HEK293 (cell line): ENCODE results near the gene RNF227.

Experiments used
- CTCF ChIP-seq: fragments of 450-650 bp; formaldehyde crosslinking; IDR thresholded peaks from 2 replicates; pipeline ENCODE4 v1.5.1; 2016; ENCODE audit warnings: missing biosample characterization, missing genetic modification characterization
- GLIS1 ChIP-seq: fragments of 450-650 bp; formaldehyde crosslinking; IDR thresholded peaks from 2 replicates; pipeline ENCODE4 v1.5.1; 2016; ENCODE audit warnings: missing biosample characterization, missing genetic modification characterization
- MYNN ChIP-seq: fragments of 450-650 bp; formaldehyde crosslinking; IDR thresholded peaks from 2 replicates; pipeline ENCODE4 v1.5.1; 2016; ENCODE audit warnings: missing biosample characterization, missing genetic modification characterization, borderline replicate concordance
- PATZ1 ChIP-seq: fragments of 450-650 bp; formaldehyde crosslinking; IDR thresholded peaks from 2 replicates; pipeline ENCODE4 v1.5.1; 2016; ENCODE audit warnings: missing biosample characterization, missing genetic modification characterization
- REPIN1 ChIP-seq: fragments of 450-650 bp; formaldehyde crosslinking; IDR thresholded peaks from 2 replicates; pipeline ENCODE4 v1.5.1; 2017; ENCODE audit warnings: missing biosample characterization, missing genetic modification characterization, low read depth
- SP3 ChIP-seq: fragments of 450-650 bp; formaldehyde crosslinking; IDR thresholded peaks from 2 replicates; pipeline ENCODE4 v1.5.1; 2016; ENCODE audit warnings: missing biosample characterization, missing genetic modification characterization
- YY2 ChIP-seq: fragments of 450-650 bp; formaldehyde crosslinking; IDR thresholded peaks from 2 replicates; pipeline ENCODE4 v1.5.1; 2016; ENCODE audit warnings: missing biosample characterization, missing genetic modification characterization
- ZBTB1 ChIP-seq: fragments of 450-650 bp; formaldehyde crosslinking; IDR thresholded peaks from 2 replicates; pipeline ENCODE4 v1.5.1; 2016; ENCODE audit warnings: missing biosample characterization, missing genetic modification characterization
- ZBTB11 ChIP-seq: fragments of 450-650 bp; formaldehyde crosslinking; conservative IDR thresholded peaks from 2 replicates; pipeline ENCODE4 v1.5.1; 2016; ENCODE audit warnings: low read depth, missing biosample characterization, missing genetic modification characterization
- ZBTB20 ChIP-seq: fragments of 450-650 bp; formaldehyde crosslinking; IDR thresholded peaks from 2 replicates; pipeline ENCODE4 v1.5.1; 2016; ENCODE audit warnings: missing biosample characterization, missing genetic modification characterization
- ZBTB8A ChIP-seq: fragments of 450-650 bp; formaldehyde crosslinking; IDR thresholded peaks from 2 replicates; pipeline ENCODE4 v1.5.1; 2016; ENCODE audit warnings: missing biosample characterization, missing genetic modification characterization
- ZFP41 ChIP-seq: fragments of 450-650 bp; formaldehyde crosslinking; IDR thresholded peaks from 2 replicates; pipeline ENCODE4 v1.5.1; 2016; ENCODE audit warnings: missing biosample characterization, missing genetic modification characterization, borderline replicate concordance
- ZIC2 ChIP-seq: fragments of 450-650 bp; formaldehyde crosslinking; IDR thresholded peaks from 2 replicates; pipeline ENCODE4 v1.5.1; 2016; ENCODE audit warnings: missing biosample characterization, missing genetic modification characterization
- ZNF223 ChIP-seq: fragments of 450-650 bp; formaldehyde crosslinking; IDR thresholded peaks from 2 replicates; pipeline ENCODE4 v1.5.1; 2016; ENCODE audit warnings: missing biosample characterization, missing genetic modification characterization
- ZNF24 ChIP-seq: fragments of 450-650 bp; formaldehyde crosslinking; IDR thresholded peaks from 2 replicates; pipeline ENCODE4 v1.5.1; 2016; ENCODE audit warnings: missing biosample characterization, missing genetic modification characterization
- ZNF335 ChIP-seq: fragments of 450-650 bp; formaldehyde crosslinking; conservative IDR thresholded peaks from 2 replicates; pipeline ENCODE4 v1.5.1; 2016; ENCODE audit warnings: missing biosample characterization, missing genetic modification characterization
- ZNF341 ChIP-seq: fragments of 450-650 bp; formaldehyde crosslinking; IDR thresholded peaks from 2 replicates; pipeline ENCODE4; 2016; ENCODE audit warnings: low read depth, missing biosample characterization, missing genetic modification characterization
- ZNF398 ChIP-seq: fragments of 450-650 bp; formaldehyde crosslinking; IDR thresholded peaks from 2 replicates; pipeline ENCODE4 v1.5.1; 2017; ENCODE audit warnings: missing biosample characterization, missing genetic modification characterization
- ZNF423 ChIP-seq: fragments of 450-650 bp; formaldehyde crosslinking; IDR thresholded peaks from 2 replicates; pipeline ENCODE4 v1.5.1; 2016; ENCODE audit warnings: missing biosample characterization, missing genetic modification characterization
- ZNF449 ChIP-seq: fragments of 450-650 bp; formaldehyde crosslinking; IDR thresholded peaks from 2 replicates; pipeline ENCODE4 v1.5.1; 2017; ENCODE audit warnings: missing biosample characterization, mild to moderate bottlenecking, missing genetic modification characterization, moderate library complexity
- ZNF518A ChIP-seq: fragments of 450-650 bp; formaldehyde crosslinking; conservative IDR thresholded peaks from 2 replicates; pipeline ENCODE4 v1.5.1; 2016; ENCODE audit warnings: low read depth, missing biosample characterization, missing genetic modification characterization
- ZNF621 ChIP-seq: fragments of 450-650 bp; formaldehyde crosslinking; IDR thresholded peaks from 2 replicates; pipeline ENCODE4 v1.5.1; 2017; ENCODE audit warnings: missing biosample characterization, missing genetic modification characterization
- ZNF629 ChIP-seq: fragments of 450-650 bp; formaldehyde crosslinking; IDR thresholded peaks from 2 replicates; pipeline ENCODE4 v1.5.1; 2017; ENCODE audit warnings: missing biosample characterization, missing genetic modification characterization

Gene RNF227

GRCh38 chr17:7886227-7887037 is 29.7 kb downstream of the RNF227 start (continued):
- TF ChIP-seq ZNF223 (tag by site-specific recombination) = no peak
- peak; percentile 8; the same call in 1 of the 2 replicates for TF ChIP-seq ZNF629 (tag by site-specific recombination)
- no peak for TF ChIP-seq MYNN (tag by site-specific recombination)
- 0 out of 2 replicates have a peak, but pooled peaks have one; percentile 3 for TF ChIP-seq ZBTB1 (tag by site-specific recombination)
- peak; percentile 62 for TF ChIP-seq CTCF (tag by site-specific recombination)
- TF ChIP-seq ZNF24 (tag by site-specific recombination) = no peak; the same call in 1 of the 2 replicates
- peak; percentile 48; the same call in 1 of the 2 replicates for TF ChIP-seq ZNF449 (tag by site-specific recombination)
- TF ChIP-seq PATZ1 = peak; percentile 8; the same call in 1 of the 2 replicates
- peak; percentile 5; the same call in 1 of the 2 replicates for TF ChIP-seq ZBTB11 (tag by site-specific recombination)
- TF ChIP-seq ZFP41 = no peak
- TF ChIP-seq ZIC2 (tag by site-specific recombination) = peak; percentile 100
- TF ChIP-seq ZNF335 (tag by site-specific recombination) = peak; percentile 72
- TF ChIP-seq ZNF621 = no peak
- TF ChIP-seq ZBTB8A (tag by site-specific recombination) = peak; percentile 35; the same call in 1 of the 2 replicates
- TF ChIP-seq SP3 (tag by site-specific recombination) = peak; percentile 2; the same call in 1 of the 2 replicates
- peak; percentile 42; the same call in 1 of the 2 replicates for TF ChIP-seq ZBTB20 (tag by site-specific recombination)
- no peak for TF ChIP-seq YY2
- TF ChIP-seq GLIS1 (tag by site-specific recombination) = peak; percentile 80
- no peak for TF ChIP-seq ZNF518A (tag by site-specific recombination)
- peak; percentile 97 for TF ChIP-seq ZNF423 (tag by site-specific recombination)
- TF ChIP-seq ZNF341 (tag by site-specific recombination) = peak; percentile 92
- no peak for TF ChIP-seq REPIN1 (tag by site-specific recombination)
- TF ChIP-seq ZNF398 (tag by site-specific recombination) = 0 out of 2 replicates have a peak, but pooled peaks have one; percentile 4
